ENCODE results near the gene SHD. TPM values are rescaled to one million over a fixed set of nuclear protein-coding genes. Genes with fewer than 3 reads are reported as not detected.
"Not testable (repeated sequence)": the region's sequence is repeated elsewhere in the genome, so short reads cannot be mapped to it uniquely, and the experiment has no call there.

Gene SHD
- total RNA-seq, 4 donors from 2014 or later = not detected

DNA sequence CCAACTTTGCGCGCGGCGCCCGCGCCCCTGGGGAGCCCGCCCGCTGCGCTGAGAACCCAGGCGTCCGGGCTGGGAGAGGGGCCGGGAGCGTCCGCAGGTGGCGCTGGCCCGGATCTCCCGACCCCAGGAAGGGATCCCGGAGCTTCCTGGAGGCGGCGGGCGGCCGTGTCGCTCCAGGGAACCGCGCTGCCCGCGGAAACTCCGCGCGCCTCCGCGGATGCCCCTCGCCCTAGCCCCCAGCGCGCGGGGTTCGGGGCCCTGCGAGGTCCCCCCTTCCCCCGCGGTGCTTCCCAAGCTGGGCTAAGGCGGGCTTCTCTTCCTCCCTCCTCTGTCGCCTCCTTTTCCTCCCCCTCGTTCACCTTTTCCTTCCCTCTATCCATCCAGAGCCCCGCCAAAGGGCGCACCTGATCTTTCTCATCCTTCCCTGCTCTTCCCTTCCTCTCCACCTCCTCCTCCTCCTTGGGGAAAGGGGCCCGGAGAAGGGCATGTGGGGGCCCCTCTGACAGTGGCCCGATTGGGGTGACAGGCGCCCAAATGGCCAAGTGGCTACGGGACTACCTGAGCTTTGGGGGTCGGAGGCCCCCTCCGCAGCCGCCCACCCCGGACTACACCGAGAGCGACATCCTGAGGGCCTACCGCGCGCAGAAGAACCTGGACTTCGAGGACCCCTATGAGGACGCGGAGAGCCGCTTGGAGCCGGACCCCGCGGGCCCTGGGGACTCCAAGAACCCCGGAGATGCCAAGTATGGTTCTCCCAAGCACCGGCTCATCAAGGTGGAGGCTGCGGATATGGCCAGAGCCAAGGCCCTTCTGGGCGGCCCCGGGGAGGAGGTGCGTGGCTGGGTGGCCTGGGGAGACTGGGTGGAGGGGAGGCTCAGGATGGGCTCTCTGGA is 710 bp downstream of the SHD start:
- H3K4me3 ChIP-seq = peak overlapping the region; percentile 29

DNA sequence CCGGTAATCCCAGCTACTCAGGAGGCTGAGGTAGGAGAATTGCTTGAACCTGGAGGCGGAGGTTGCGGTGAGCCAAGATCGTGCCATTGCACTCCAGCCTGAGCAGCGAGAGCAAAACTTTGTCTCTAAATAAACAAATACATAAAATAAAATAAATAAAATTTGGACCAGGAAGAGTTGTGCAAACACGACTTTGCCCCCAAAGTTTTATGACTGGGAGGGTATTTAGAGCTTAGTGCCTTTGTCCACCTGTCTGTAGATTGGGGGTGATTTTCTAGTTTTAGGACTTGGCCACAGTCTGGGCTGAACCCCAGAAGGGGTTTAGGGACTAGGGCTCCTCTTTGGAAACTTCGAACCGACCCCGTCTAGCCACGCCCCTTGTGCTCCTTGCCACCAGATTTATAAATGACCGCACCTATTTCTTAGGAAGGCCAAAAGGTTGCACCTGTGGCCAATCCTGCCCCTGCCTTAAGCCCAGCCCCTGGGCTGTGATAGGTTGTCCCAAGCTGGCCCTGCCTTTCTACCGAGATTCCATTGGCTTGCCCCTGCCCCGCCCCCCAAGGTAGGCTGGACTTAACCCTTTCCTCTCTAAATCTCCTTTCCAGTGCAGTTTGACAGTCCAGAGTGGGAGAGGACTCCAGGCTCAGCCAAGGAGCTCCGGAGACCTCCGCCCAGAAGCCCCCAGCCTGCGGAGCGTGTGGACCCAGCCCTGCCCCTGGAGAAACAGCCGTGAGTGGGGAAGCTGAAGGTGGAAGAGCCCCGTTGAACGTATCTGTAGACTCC is 5.3 kb downstream of the SHD start:
- Histone ChIP-seq H3K4me1 (peaks cover 5% of the 10 kb centered on the region), H3K9me3 (no peaks in the 10 kb centered on the region), H3K27me3 (peaks cover 63% of the 10 kb centered on the region), H3K27ac (no peak overlapping the region), H3K4me3 (no peak overlapping the region), H3K36me3 (no peaks in the 10 kb centered on the region)
- TF ChIP-seq EP300 (IDR thresholded peaks at IDR 0.05) = no peak
- TF ChIP-seq POLR2A (IDR thresholded peaks at IDR 0.05) = no peak
- TF ChIP-seq, protein P1, sequence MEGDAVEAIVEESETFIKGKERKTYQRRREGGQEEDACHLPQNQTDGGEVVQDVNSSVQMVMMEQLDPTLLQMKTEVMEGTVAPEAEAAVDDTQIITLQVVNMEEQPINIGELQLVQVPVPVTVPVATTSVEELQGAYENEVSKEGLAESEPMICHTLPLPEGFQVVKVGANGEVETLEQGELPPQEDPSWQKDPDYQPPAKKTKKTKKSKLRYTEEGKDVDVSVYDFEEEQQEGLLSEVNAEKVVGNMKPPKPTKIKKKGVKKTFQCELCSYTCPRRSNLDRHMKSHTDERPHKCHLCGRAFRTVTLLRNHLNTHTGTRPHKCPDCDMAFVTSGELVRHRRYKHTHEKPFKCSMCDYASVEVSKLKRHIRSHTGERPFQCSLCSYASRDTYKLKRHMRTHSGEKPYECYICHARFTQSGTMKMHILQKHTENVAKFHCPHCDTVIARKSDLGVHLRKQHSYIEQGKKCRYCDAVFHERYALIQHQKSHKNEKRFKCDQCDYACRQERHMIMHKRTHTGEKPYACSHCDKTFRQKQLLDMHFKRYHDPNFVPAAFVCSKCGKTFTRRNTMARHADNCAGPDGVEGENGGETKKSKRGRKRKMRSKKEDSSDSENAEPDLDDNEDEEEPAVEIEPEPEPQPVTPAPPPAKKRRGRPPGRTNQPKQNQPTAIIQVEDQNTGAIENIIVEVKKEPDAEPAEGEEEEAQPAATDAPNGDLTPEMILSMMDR (IDR thresholded peaks at IDR 0.05) = no peak
- no peak for TF ChIP-seq POLR2AphosphoS5 (IDR thresholded peaks at IDR 0.05)
- no peak for DNase-seq (ENCODE audit: low spot score in 2 of 2)
- WGBS = 34% methylated on average over 19 of the region's 20 CpGs

More for the DNA sequence above, 710 bp downstream of the SHD start:
- H3K4me1 ChIP-seq = peaks cover 16% of the 10 kb centered on the region
- TF ChIP-seq POLR2AphosphoS5 (IDR thresholded peaks at IDR 0.05) (no peak), EP300 (IDR thresholded peaks at IDR 0.05) (no peak), POLR2A (IDR thresholded peaks at IDR 0.05) (no peak)
- TF ChIP-seq, protein P1 (IDR thresholded peaks at IDR 0.05) = no peak
- no peaks in the 10 kb centered on the region for H3K36me3 ChIP-seq
- H3K27me3 ChIP-seq = peaks cover 63% of the 10 kb centered on the region
- WGBS = 0% methylated on average over 10 of the region's 71 CpGs
- DNase-seq (ENCODE audit: low spot score in 2 of 2) = no peak
- no peak overlapping the region for H3K27ac ChIP-seq
- H3K9me3 ChIP-seq = no peaks in the 10 kb centered on the region

DNA sequence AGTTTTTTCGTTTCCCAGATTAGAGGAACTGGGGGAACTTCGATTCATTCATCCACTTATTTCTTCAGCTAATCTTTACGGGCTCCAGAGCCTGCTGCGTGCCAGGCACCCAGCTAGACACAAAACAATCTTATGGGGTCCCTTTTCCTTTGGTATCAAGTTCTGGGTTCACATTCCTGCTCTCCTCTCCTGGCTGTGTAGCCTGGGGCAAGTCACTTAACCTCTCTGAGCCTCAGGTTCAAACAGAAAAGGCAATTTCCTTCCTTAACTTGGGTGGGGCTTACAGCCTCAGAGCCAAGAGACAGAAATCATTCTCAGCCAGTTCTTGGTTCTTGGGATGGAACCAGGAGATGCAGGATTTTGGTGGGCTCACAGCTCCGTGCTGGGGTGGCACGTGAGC is 5.9 kb downstream of the SHD start:
- DNase-seq (ENCODE audit: low spot score in 2 of 2) = no peak

DNA sequence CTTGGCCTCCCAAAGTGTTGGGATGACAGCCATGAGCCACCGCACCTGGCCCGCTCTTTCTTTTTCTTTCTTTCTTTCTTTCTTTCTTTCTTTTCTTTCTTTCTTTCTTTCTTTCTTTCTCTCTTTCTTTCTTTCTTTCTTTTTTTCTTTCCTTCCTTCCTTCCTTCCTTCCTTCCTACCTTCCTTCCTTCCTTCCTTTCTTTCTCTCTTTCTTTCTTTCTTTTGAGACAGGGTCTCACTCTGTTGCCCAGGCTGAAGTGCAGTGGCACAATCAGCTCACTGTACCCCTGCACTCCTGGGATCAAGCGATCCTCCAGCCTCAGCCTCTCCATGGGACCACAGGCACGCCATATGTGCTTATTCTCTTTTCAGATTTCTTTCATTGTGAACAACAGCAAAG is 7.1 kb downstream of the SHD start:
- not testable (repeated sequence) for DNase-seq (ENCODE audit: low spot score in 2 of 2); H3K4me1 ChIP-seq; H3K9me3 ChIP-seq; H3K36me3 ChIP-seq; H3K27ac ChIP-seq; H3K4me3 ChIP-seq
- H3K27me3 ChIP-seq = peaks cover 50% of the 10 kb centered on the region
- WGBS = 92% methylated on average over 4 of the region's 4 CpGs

More for the DNA sequence above, 5.9 kb downstream of the SHD start:
- Histone ChIP-seq H3K36me3 (no peaks in the 10 kb centered on the region), H3K9me3 (no peaks in the 10 kb centered on the region), H3K27ac (no peak overlapping the region), H3K27me3 (peaks cover 59% of the 10 kb centered on the region), H3K4me3 (no peak overlapping the region), H3K4me1 (peaks cover under 1% of the 10 kb centered on the region)
- TF ChIP-seq POLR2AphosphoS5 (IDR thresholded peaks at IDR 0.05) (no peak), EP300 (IDR thresholded peaks at IDR 0.05) (no peak), POLR2A (IDR thresholded peaks at IDR 0.05) (no peak)
- TF ChIP-seq, protein P1 (IDR thresholded peaks at IDR 0.05) = no peak
- 52% methylated on average over 6 of the region's 6 CpGs for WGBS

DNA sequence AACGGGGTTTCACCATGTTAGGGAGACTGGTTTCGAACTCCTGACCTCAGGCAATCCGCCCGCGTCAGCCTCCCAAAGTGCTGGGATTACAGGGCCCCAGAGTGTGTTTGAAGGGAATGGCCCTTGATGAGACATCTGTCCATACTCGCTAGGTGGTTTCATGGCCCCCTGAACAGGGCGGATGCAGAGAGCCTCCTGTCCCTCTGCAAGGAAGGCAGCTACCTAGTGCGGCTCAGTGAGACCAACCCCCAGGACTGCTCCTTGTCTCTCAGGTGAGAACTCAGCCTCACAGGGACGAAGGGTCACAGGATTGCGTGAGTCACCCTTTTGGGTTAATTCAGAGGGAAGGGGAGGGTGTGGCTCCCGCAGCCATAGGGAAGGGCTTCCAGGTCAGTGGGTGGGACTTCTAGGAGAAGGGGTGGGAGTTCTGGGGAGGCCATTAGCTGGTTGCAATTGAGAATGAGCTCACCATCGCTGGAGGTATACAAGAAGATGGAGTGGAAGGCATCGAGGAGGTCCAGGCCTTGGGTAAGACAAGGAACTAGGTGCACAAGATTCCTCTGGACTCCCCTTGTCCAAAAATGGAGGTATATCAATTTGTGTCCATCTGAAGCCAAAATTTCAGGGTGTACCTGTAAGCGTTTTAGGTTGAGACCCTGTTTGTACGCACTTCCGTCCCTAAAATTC is 9.2 kb downstream of the SHD start:
- no peak overlapping the region for H3K4me3 ChIP-seq
- peaks cover 36% of the 10 kb centered on the region for H3K27me3 ChIP-seq
- H3K9me3 ChIP-seq = no peaks in the 10 kb centered on the region
- no peak overlapping the region for H3K27ac ChIP-seq
- 79% methylated on average over 13 of the region's 16 CpGs for WGBS
- TF ChIP-seq EP300 (IDR thresholded peaks at IDR 0.05) (no peak), POLR2AphosphoS5 (IDR thresholded peaks at IDR 0.05) (no peak), POLR2A (IDR thresholded peaks at IDR 0.05) (no peak)
- TF ChIP-seq, protein P1 (IDR thresholded peaks at IDR 0.05) = no peak
- no peaks in the 10 kb centered on the region for H3K36me3 ChIP-seq
- no peak for DNase-seq (ENCODE audit: low spot score in 2 of 2)
- no peaks in the 10 kb centered on the region for H3K4me1 ChIP-seq
